Astrocyte (in vitro differentiated cells and primary cell): ENCODE measurements around the gene GNB1L.

Experiments
- CTCF ChIP-seq: IDR thresholded peaks from 2 replicates; pipeline ENCODE4 v1.5.1; 2011; ENCODE audit warnings: low read depth, mild to moderate bottlenecking, inconsistent platforms, low read length, moderate library complexity; ENCODE audit not compliant: insufficient read depth
- EZH2 ChIP-seq: IDR thresholded peaks from 2 replicates; pipeline ENCODE4 v1.6.1; 2012; ENCODE audit warnings: mild to moderate bottlenecking, low read length, inconsistent platforms; ENCODE audit not compliant: insufficient read depth

GRCh38 chr22:19862619-19863246 is 8.1 kb upstream of the GNB1L start:
- TF ChIP-seq CTCF = no peak
- TF ChIP-seq EZH2 = no peak
